Activated CD4-positive, alpha-beta T cell treated with anti-CD3 and anti-CD28 coated beads, Interleukin-2, Interleukin-4, amounts not matched to agents 100 ng/mL and 50 ng/mL, durations not matched to agents 16 hours and 8 hours (primary cell): ENCODE data around the gene ERVH48-1.
"Not testable (repeated sequence)": the region's sequence is repeated elsewhere in the genome, so short reads cannot be mapped to it uniquely, and the experiment has no call there.

ENCODE experiments used
- DNase-seq: peaks from one replicate; pipeline ENCODE4 v3.0.0-alpha.2; 2020; ENCODE audit warnings: low spot score

The ERVH48-1 gene

GRCh38 chr21:42939582-42940413 lies 14.4 kb upstream of the ERVH48-1 start:
- DNase-seq = no peak

- DNase-seq = not testable (repeated sequence)
Observed at GRCh38 chr21:42938606-42938995, 13.2 kb upstream of the ERVH48-1 start.

GRCh38 chr21:42937960-42938605 lies 12.7 kb upstream of the ERVH48-1 start:
- no peak for DNase-seq

- DNase-seq = not testable (repeated sequence)
Observed at GRCh38 chr21:42937034-42937940, 11.9 kb upstream of the ERVH48-1 start.

GRCh38 chr21:42936360-42936759 lies 10.9 kb upstream of the ERVH48-1 start:
- not testable (repeated sequence) for DNase-seq

GRCh38 chr21:42933973-42934372 lies 8.5 kb upstream of the ERVH48-1 start:
- not testable (repeated sequence) for DNase-seq

GRCh38 chr21:42933137-42933970 lies 7.9 kb upstream of the ERVH48-1 start:
- DNase-seq = not testable (repeated sequence)

GRCh38 chr21:42932378-42933136 lies 7.1 kb upstream of the ERVH48-1 start:
- not testable (repeated sequence) for DNase-seq

- no peak for DNase-seq
Observed at GRCh38 chr21:42931560-42932235, 6.3 kb upstream of the ERVH48-1 start.

GRCh38 chr21:42929969-42930368 lies 4.5 kb upstream of the ERVH48-1 start:
- no peak for DNase-seq

GRCh38 chr21:42927474-42928200 lies 2.2 kb upstream of the ERVH48-1 start:
- DNase-seq = not testable (repeated sequence)

- no peak for DNase-seq
Observed at GRCh38 chr21:42924433-42924751, 1.0 kb downstream of the ERVH48-1 start.

- peak; percentile 90 for DNase-seq
Observed at GRCh38 chr21:42923553-42924432, 1.6 kb downstream of the ERVH48-1 start.

GRCh38 chr21:42922918-42923317 lies 2.5 kb downstream of the ERVH48-1 start:
- DNase-seq = no peak

GRCh38 chr21:42921927-42922326 lies 3.5 kb downstream of the ERVH48-1 start:
- no peak for DNase-seq

GRCh38 chr21:42918291-42918690 lies 7.1 kb downstream of the ERVH48-1 start:
- no peak for DNase-seq

GRCh38 chr21:42913476-42913875 lies 12.0 kb downstream of the ERVH48-1 start:
- DNase-seq = no peak

- not testable (repeated sequence) for DNase-seq
Observed at GRCh38 chr21:42911920-42912319, 13.5 kb downstream of the ERVH48-1 start.
